Neural progenitor cell (in vitro differentiated cells): ENCODE data around the gene ASTN1. TPM values are rescaled to one million over a fixed set of nuclear protein-coding genes. Genes with fewer than 3 reads are reported as not detected.

Source experiments
- DNase-seq: peaks from one replicate; pipeline ENCODE4 v3.0.0-alpha.2; 2016; ENCODE audit warnings: low spot score
- H2AFZ ChIP-seq: fragments of 200-600 bp; sonication (generic); replicated peaks from 2 replicates; pipeline ENCODE4 v1.6.1; 2016; ENCODE audit warnings: antibody characterized with exemption
- H3F3A ChIP-seq: fragments of 200-600 bp; sonication (generic); 2 replicates; pipeline ENCODE4 v1.6.1; 2016; ENCODE audit warnings: antibody characterized with exemption, low read depth
- H3K27ac ChIP-seq: fragments of 200-600 bp; sonication (generic); 2 replicates; pipeline ENCODE4 v1.5.1; 2016; ENCODE audit warnings: mild to moderate bottlenecking
- H3K27me3 ChIP-seq: fragments of 200-600 bp; sonication (generic); 2 replicates; pipeline ENCODE4 v1.6.1; 2016; ENCODE audit warnings: mild to moderate bottlenecking, moderate library complexity
- H3K36me3 ChIP-seq: fragments of 200-600 bp; sonication (generic); 2 replicates; pipeline ENCODE4 v1.5.1; 2016
- H3K4me1 ChIP-seq: fragments of 200-600 bp; sonication (generic); 2 replicates; pipeline ENCODE4 v1.6.1; 2016; ENCODE audit warnings: mixed run types
- H3K4me2 ChIP-seq: fragments of 200-600 bp; sonication (generic); 2 replicates; pipeline ENCODE4 v1.6.1; 2016
- H3K4me3 ChIP-seq: fragments of 200-600 bp; sonication (generic); 2 replicates; pipeline ENCODE4 v1.5.1; 2016
- H3K79me2 ChIP-seq: fragments of 200-600 bp; sonication (generic); 2 replicates; pipeline ENCODE4 v1.6.1; 2016; ENCODE audit warnings: low read depth
- H3K9ac ChIP-seq: fragments of 200-600 bp; sonication (generic); 2 replicates; pipeline ENCODE4 v1.6.1; 2016
- H3K9me3 ChIP-seq: fragments of 200-600 bp; sonication (generic); 2 replicates; pipeline ENCODE4 v1.5.1; 2016; ENCODE audit warnings: low read depth
- H4K20me1 ChIP-seq: fragments of 200-600 bp; sonication (generic); 2 replicates; pipeline ENCODE4 v1.6.1; 2016; ENCODE audit warnings: low read depth
- H3K27ac Mint-ChIP-seq: 3 replicates; pipeline ENCODE4 v1.8.0; 2021; ENCODE audit warnings: mixed read lengths
- H3K27me3 Mint-ChIP-seq: 2 replicates; pipeline ENCODE4 v1.8.0; 2022; ENCODE audit warnings: low read depth, mild to moderate bottlenecking, inconsistent platforms, moderate library complexity, mixed read lengths; ENCODE audit not compliant: insufficient read depth
- H3K36me3 Mint-ChIP-seq: 3 replicates; pipeline ENCODE4 v1.8.0; 2021; ENCODE audit warnings: mixed read lengths
- H3K4me1 Mint-ChIP-seq: 3 replicates; pipeline ENCODE4 v1.8.0; 2021; ENCODE audit warnings: mixed read lengths
- H3K4me3 Mint-ChIP-seq: 3 replicates; pipeline ENCODE4 v1.8.0; 2021; ENCODE audit warnings: mild to moderate bottlenecking, moderate library complexity, mixed read lengths
- H3K9me3 Mint-ChIP-seq: 3 replicates; pipeline ENCODE4 v1.8.0; 2020; ENCODE audit warnings: mixed read lengths
- CTCF ChIP-seq: fragments of 200-600 bp; sonication (generic); IDR thresholded peaks from 2 replicates; pipeline ENCODE4 v1.5.1; 2017; ENCODE audit warnings: antibody characterized with exemption, mild to moderate bottlenecking
- EZH2 ChIP-seq: fragments of 200-600 bp; sonication (generic); IDR thresholded peaks from 2 replicates; pipeline ENCODE4 v1.6.1; 2017; ENCODE audit warnings: antibody characterized with exemption, mild to moderate bottlenecking, moderate library complexity
- EZH2phosphoT487 ChIP-seq: fragments of 200-600 bp; sonication (generic); IDR thresholded peaks from 2 replicates; pipeline ENCODE4 v1.6.1; 2017; ENCODE audit warnings: antibody characterized with exemption
- total RNA-seq: library from RNA; depleted of rRNA; stranded (reverse); fragments of >200 nt; gene quantifications from 2 replicates; pipeline ENCODE4 v1.2.3, GENCODE V29; 2015; ENCODE audit warnings: low replicate concordance

The ASTN1 gene
- total RNA-seq, 1 donor from 2014 or later: 7.7 TPM

- Mint-ChIP-seq H3K27me3 (peaks cover 6% of the 10 kb centered on the region), H3K27ac (no peak overlapping the region), H3K36me3 (peaks cover 5% of the 10 kb centered on the region), H3K4me1 (peaks cover 11% of the 10 kb centered on the region), H3K9me3 (no peaks in the 10 kb centered on the region), H3K4me3 (no peak overlapping the region)
- Histone ChIP-seq H3K27me3 (peaks cover 19% of the 10 kb centered on the region), H3K36me3 (no peaks in the 10 kb centered on the region), H3K9ac (no peak overlapping the region), H3K4me2 (no peak overlapping the region), H4K20me1 (no peaks in the 10 kb centered on the region), H3K27ac (no peak overlapping the region), H3F3A (no peaks in the 10 kb centered on the region), H3K4me3 (no peak overlapping the region), H3K79me2 (no peaks in the 10 kb centered on the region), H3K9me3 (no peaks in the 10 kb centered on the region), H3K4me1 (no peaks in the 10 kb centered on the region), H2AFZ (no peak overlapping the region)
- no peak for DNase-seq
- TF ChIP-seq CTCF (no peak), EZH2 (no peak), EZH2phosphoT487 (no peak)
Measured at GRCh38 chr1:176896216-176896615, 268.3 kb downstream of the ASTN1 start.

GRCh38 chr1:176894450-176894849, 270.1 kb downstream of the ASTN1 start:
- Histone ChIP-seq H3K27ac (no peak overlapping the region), H3K36me3 (no peaks in the 10 kb centered on the region)
- peaks cover 3% of the 10 kb centered on the region for H3K27me3 Mint-ChIP-seq

GRCh38 chr1:176893625-176894352, 270.7 kb downstream of the ASTN1 start:
- no peak overlapping the region for H3K4me3 ChIP-seq

More at GRCh38 chr1:176894450-176894849, 270.1 kb downstream of the ASTN1 start:
- no peaks in the 10 kb centered on the region for H3K4me1 ChIP-seq
- no peak overlapping the region for H3K4me3 ChIP-seq
- DNase-seq: no peak
- Mint-ChIP-seq H3K27ac (no peak overlapping the region), H3K4me3 (no peak overlapping the region), H3K36me3 (peaks cover 5% of the 10 kb centered on the region), H3K9me3 (no peaks in the 10 kb centered on the region), H3K4me1 (peaks cover 11% of the 10 kb centered on the region)
- H3K4me2 ChIP-seq: no peak overlapping the region
- H3F3A ChIP-seq: no peaks in the 10 kb centered on the region
- no peak overlapping the region for H2AFZ ChIP-seq
- no peaks in the 10 kb centered on the region for H4K20me1 ChIP-seq
- H3K9me3 ChIP-seq: no peaks in the 10 kb centered on the region
- peaks cover 19% of the 10 kb centered on the region for H3K27me3 ChIP-seq
- no peak for TF ChIP-seq EZH2phosphoT487
- no peak for TF ChIP-seq EZH2
- TF ChIP-seq CTCF: no peak
- H3K9ac ChIP-seq: no peak overlapping the region
- no peaks in the 10 kb centered on the region for H3K79me2 ChIP-seq

More at GRCh38 chr1:176893625-176894352, 270.7 kb downstream of the ASTN1 start:
- H3K4me2 ChIP-seq: no peak overlapping the region
- no peak overlapping the region for H3K27ac ChIP-seq
- Mint-ChIP-seq H3K36me3 (peaks cover 5% of the 10 kb centered on the region), H3K4me1 (peaks cover 11% of the 10 kb centered on the region), H3K9me3 (no peaks in the 10 kb centered on the region), H3K27me3 (peaks cover 3% of the 10 kb centered on the region), H3K4me3 (no peak overlapping the region), H3K27ac (no peak overlapping the region)
- H3K27me3 ChIP-seq: peaks cover 19% of the 10 kb centered on the region
- H3F3A ChIP-seq: no peaks in the 10 kb centered on the region
- H3K36me3 ChIP-seq: no peaks in the 10 kb centered on the region
- no peak for DNase-seq
- no peaks in the 10 kb centered on the region for H4K20me1 ChIP-seq
- no peak overlapping the region for H2AFZ ChIP-seq
- no peaks in the 10 kb centered on the region for H3K4me1 ChIP-seq
- H3K9ac ChIP-seq: no peak overlapping the region
- H3K79me2 ChIP-seq: no peaks in the 10 kb centered on the region
- no peaks in the 10 kb centered on the region for H3K9me3 ChIP-seq
- no peak for TF ChIP-seq EZH2phosphoT487
- TF ChIP-seq EZH2: no peak
- TF ChIP-seq CTCF: no peak
